Endothelial cell of umbilical vein (primary cell): ENCODE results near the gene PLEKHA4. TPM values are rescaled to one million over a fixed set of nuclear protein-coding genes. Genes with fewer than 3 reads are reported as not detected.

Experiments
- BruUV-seq: library from RNA; stranded (reverse); fragments of 400-500 nt; replicated peaks from 2 replicates; lab custom pipeline; 2021; lab: Mats Ljungman, UMichigan
- CTCF ChIA-PET: fragments of 300-600, 350-600 bp; sonication (Branson Sonifier 250); formaldehyde crosslinking; loops from one replicate; lab custom pipeline; 2021; ENCODE audit warnings: antibody characterized with exemption, inconsistent platforms; lab: Charles Lee
- POLR2A ChIA-PET: fragments of 300-600, 350-600 bp; sonication (Branson Sonifier 250); formaldehyde crosslinking; loops from one replicate; lab custom pipeline; 2021; ENCODE audit warnings: antibody characterized with exemption, inconsistent platforms; lab: Charles Lee
- DNase-seq: peaks from one replicate; pipeline ENCODE4 v3.0.0-alpha.2; 2011; ENCODE audit warnings: low read depth, low spot score
- FAIRE-seq: peaks from 2 replicates; lab custom pipeline; 2011; peaks lifted over from hg19 to GRCh38; lab: Jason Lieb, UNC
- H2AFZ ChIP-seq: 2 replicates; pipeline ENCODE4 v1.6.0; 2012; ENCODE audit warnings: low read depth, low read length, control low read depth, inconsistent platforms
- H3K27ac ChIP-seq: 2 replicates; pipeline ENCODE4 v1.5.1; 2011; ENCODE audit warnings: low read depth, mild to moderate bottlenecking, control low read depth, low read length, moderate library complexity; ENCODE audit not compliant: insufficient read depth
- H3K27me3 ChIP-seq, 2 experiments: 2 replicates each; pipeline versions ENCODE4 v1.6.0 to v1.6.1; 2011; ENCODE audit warnings: low read length in 2 of 2, mixed read lengths in 1 of 2; ENCODE audit not compliant: control insufficient read depth in 2 of 2, insufficient read depth in 2 of 2
- H3K36me3 ChIP-seq, 2 experiments: 2 replicates in 1 of 2; 3 replicates in 1 of 2; pipeline ENCODE4 v1.5.1; 2011; ENCODE audit warnings: low read length in 2 of 2, mild to moderate bottlenecking in 1 of 2, moderate library complexity in 1 of 2; ENCODE audit not compliant: control insufficient read depth in 2 of 2, insufficient read depth in 2 of 2; ENCODE audit errors: extremely low read depth in 1 of 2
- H3K4me1 ChIP-seq: 3 replicates; pipeline ENCODE4 v1.5.1; 2011; ENCODE audit warnings: mild to moderate bottlenecking, low read length; ENCODE audit not compliant: control insufficient read depth, insufficient read depth; ENCODE audit errors: extremely low read depth
- H3K4me2 ChIP-seq: 2 replicates; pipeline ENCODE4 v1.6.1; 2011; ENCODE audit warnings: low read length, control low read depth, mixed read lengths; ENCODE audit not compliant: insufficient read depth
- H3K4me3 ChIP-seq, 3 experiments: fragments of 200-600 bp in 1 of 3; sonication (generic), shearing (Covaris generic) in 1 of 3; replicated peaks in 1 of 3; 2 replicates each; pipeline ENCODE4 v1.5.1; 2011 to 2016; ENCODE audit warnings: control low read depth in 3 of 3, low read length in 3 of 3, mild to moderate bottlenecking in 2 of 3, inconsistent platforms in 1 of 3, low read depth in 1 of 3, moderate library complexity in 1 of 3; ENCODE audit not compliant: insufficient read depth in 1 of 3
- H3K79me2 ChIP-seq: 2 replicates; pipeline ENCODE4 v1.6.0; 2012; ENCODE audit warnings: low read length, inconsistent platforms; ENCODE audit not compliant: control insufficient read depth, insufficient read depth
- H3K9ac ChIP-seq: replicated peaks from 2 replicates; pipeline ENCODE3; 2011; ENCODE audit warnings: low read length, control low read depth; ENCODE audit not compliant: insufficient read depth; ENCODE audit errors: extremely low read depth
- H3K9me1 ChIP-seq: replicated peaks from 3 replicates; pipeline ENCODE4 v1.6.0; 2011; ENCODE audit warnings: mild to moderate bottlenecking, low read length; ENCODE audit not compliant: control insufficient read depth, insufficient read depth; ENCODE audit errors: extremely low read depth
- H3K9me3 ChIP-seq: replicated peaks from 2 replicates; pipeline ENCODE4 v1.5.1; 2012; ENCODE audit warnings: low read length, inconsistent platforms; ENCODE audit not compliant: control insufficient read depth, insufficient read depth
- H4K20me1 ChIP-seq: replicated peaks from 2 replicates; pipeline ENCODE3; 2011; ENCODE audit warnings: mild to moderate bottlenecking, low read length; ENCODE audit not compliant: control insufficient read depth, insufficient read depth; ENCODE audit errors: extremely low read depth
- EZH2 ChIP-seq: IDR thresholded peaks from 2 replicates; pipeline ENCODE4 v1.6.1; 2012; ENCODE audit warnings: borderline replicate concordance, low read depth, mild to moderate bottlenecking, moderate library complexity, low read length, inconsistent platforms; ENCODE audit not compliant: severe bottlenecking
- FOS ChIP-seq: IDR thresholded peaks from 2 replicates; pipeline ENCODE4 v1.6.1; 2011; ENCODE audit warnings: mild to moderate bottlenecking, low read length, moderate library complexity, borderline replicate concordance; ENCODE audit not compliant: insufficient read depth
- JUN ChIP-seq: IDR thresholded peaks from 2 replicates; pipeline ENCODE4 v1.6.1; 2011; ENCODE audit warnings: borderline replicate concordance, low read depth; ENCODE audit not compliant: insufficient read length, insufficient read depth
- MYC ChIP-seq: IDR thresholded peaks from one replicate; pipeline ENCODE4 v1.6.1; 2011; ENCODE audit warnings: mild to moderate bottlenecking, low read depth, low read length
- POLR2A ChIP-seq: IDR thresholded peaks from 2 replicates; pipeline ENCODE4 v1.6.1; 2012; ENCODE audit warnings: low read depth, mild to moderate bottlenecking, control low read depth, low read length
- POLR2AphosphoS5 ChIP-seq: IDR thresholded peaks from 2 replicates; pipeline ENCODE4 v1.6.1; 2012; ENCODE audit warnings: low read depth, mild to moderate bottlenecking, control low read depth, low read length, moderate library complexity; ENCODE audit not compliant: insufficient read depth
- dilution Hi-C: fragments of 300-500 bp; cut with MboI; formaldehyde crosslinking; loops from one replicate; pipeline ENCODE4 v1.15.0; 2019; ENCODE audit warnings: low sequenced_read_pairs; ENCODE audit not compliant: extremely low pct_ligation_motif_present
- intact Hi-C: fragments of 100-400 bp; cut with micrococcal nuclease; formaldehyde crosslinking; loops from one replicate; pipeline ENCODE4 v1.10.0; 2022
- polyA plus RNA-seq, 4 experiments: library from polyadenylated mRNA; depleted of rRNA in 3 of 4; stranded (reverse) in 3 of 4; unstranded in 1 of 4; fragments of >200 nt; gene quantifications; 2 replicates each; pipeline versions ENCODE4 v1.2.1 to v1.2.3, GENCODE V29; 2011 to 2012; ENCODE audit warnings: missing spikeins in 1 of 4
- total RNA-seq: library from RNA; stranded (reverse); gene quantifications from 2 replicates; pipeline ENCODE4 v1.2.3, GENCODE V29; 2021
- TF ChIP-seq, protein P1 (sequence below): IDR thresholded peaks from 2 replicates; pipeline ENCODE4 v1.6.1; 2011; ENCODE audit not compliant: insufficient read depth, insufficient read length
- TF ChIP-seq, protein P2 (sequence below), 2 donors: IDR thresholded peaks; 1 replicate in 1 of 2; 2 replicates in 1 of 2; pipeline ENCODE4 v1.5.1; 2011; ENCODE audit warnings: low read length in 2 of 2, mild to moderate bottlenecking in 2 of 2, moderate library complexity in 2 of 2, control low read depth in 1 of 2, inconsistent platforms in 1 of 2, low read depth in 1 of 2; ENCODE audit not compliant: insufficient read depth in 1 of 2; ENCODE audit errors: extremely low read depth in 1 of 2

The PLEKHA4 gene
- total and polyA plus RNA-seq, 2 donors (not counting 3 experiments of a cell fraction or from before 2014, with no cell fraction given): 4.5 to 10.1 TPM

DNA sequence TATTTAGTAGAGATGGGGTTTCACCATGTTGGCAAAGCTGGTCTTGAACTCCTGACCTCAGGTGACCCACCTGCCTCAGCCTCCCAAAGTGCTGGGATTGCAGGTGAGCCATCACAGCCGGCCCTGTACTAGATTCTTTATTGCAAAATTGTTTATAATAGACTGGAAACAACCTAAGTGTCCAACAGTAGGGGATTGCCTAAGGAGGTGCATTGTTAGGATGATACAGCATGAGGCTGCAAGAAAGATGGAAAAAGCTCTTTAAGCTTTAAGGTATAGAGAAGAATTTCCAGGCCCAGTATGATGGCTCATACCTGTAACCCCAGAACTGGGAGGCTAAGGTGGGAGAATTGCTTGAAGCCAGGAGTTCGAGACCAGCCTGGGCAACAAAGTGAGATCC is 65.8 kb downstream of the PLEKHA4 start:
- H4K20me1 ChIP-seq: no peaks in the 10 kb centered on the region
- POLR2A ChIA-PET: no interaction called here
- no TSS peak for BruUV-seq

More for the DNA sequence above, 65.8 kb downstream of the PLEKHA4 start:
- no peak for FAIRE-seq
- H3K27ac ChIP-seq: no peak overlapping the region
- CTCF ChIA-PET: interaction anchor here (1.2 to 2.8 kb wide), 4 partner anchors 11 to 40 kb away, joined by 4 to 12 read pairs (median 6); partner anchors contain the start of gene HSD17B14
- H3K4me2 ChIP-seq: no peak overlapping the region
- no peak overlapping the region for H3K9ac ChIP-seq
- no peaks in the 10 kb centered on the region for H3K79me2 ChIP-seq
- no peak for DNase-seq
- dilution Hi-C loops: no loop called here
- H2AFZ ChIP-seq: no peak overlapping the region
- H3K4me3 ChIP-seq: no peak overlapping the region
- TF ChIP-seq POLR2A: no peak
- TF ChIP-seq EZH2: no peak
- TF ChIP-seq POLR2AphosphoS5: no peak
- no peak for TF ChIP-seq MYC
- TF ChIP-seq, protein P1, sequence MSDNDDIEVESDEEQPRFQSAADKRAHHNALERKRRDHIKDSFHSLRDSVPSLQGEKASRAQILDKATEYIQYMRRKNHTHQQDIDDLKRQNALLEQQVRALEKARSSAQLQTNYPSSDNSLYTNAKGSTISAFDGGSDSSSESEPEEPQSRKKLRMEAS: no peak
- TF ChIP-seq, protein P2, sequence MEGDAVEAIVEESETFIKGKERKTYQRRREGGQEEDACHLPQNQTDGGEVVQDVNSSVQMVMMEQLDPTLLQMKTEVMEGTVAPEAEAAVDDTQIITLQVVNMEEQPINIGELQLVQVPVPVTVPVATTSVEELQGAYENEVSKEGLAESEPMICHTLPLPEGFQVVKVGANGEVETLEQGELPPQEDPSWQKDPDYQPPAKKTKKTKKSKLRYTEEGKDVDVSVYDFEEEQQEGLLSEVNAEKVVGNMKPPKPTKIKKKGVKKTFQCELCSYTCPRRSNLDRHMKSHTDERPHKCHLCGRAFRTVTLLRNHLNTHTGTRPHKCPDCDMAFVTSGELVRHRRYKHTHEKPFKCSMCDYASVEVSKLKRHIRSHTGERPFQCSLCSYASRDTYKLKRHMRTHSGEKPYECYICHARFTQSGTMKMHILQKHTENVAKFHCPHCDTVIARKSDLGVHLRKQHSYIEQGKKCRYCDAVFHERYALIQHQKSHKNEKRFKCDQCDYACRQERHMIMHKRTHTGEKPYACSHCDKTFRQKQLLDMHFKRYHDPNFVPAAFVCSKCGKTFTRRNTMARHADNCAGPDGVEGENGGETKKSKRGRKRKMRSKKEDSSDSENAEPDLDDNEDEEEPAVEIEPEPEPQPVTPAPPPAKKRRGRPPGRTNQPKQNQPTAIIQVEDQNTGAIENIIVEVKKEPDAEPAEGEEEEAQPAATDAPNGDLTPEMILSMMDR (IDR thresholded peaks at IDR 0.05; ENCODE audit: extremely low read depth in 1 of 2, insufficient read depth in 1 of 2, low read depth in 1 of 2, low read length in 2 of 2): no peak
- no peak for TF ChIP-seq JUN
- no peak for TF ChIP-seq FOS
- H3K36me3 ChIP-seq: no peaks in the 10 kb centered on the region
- intact Hi-C loops: no loop called here
- no peaks in the 10 kb centered on the region for H3K9me1 ChIP-seq
- H3K27me3 ChIP-seq: no peaks in the 10 kb centered on the region
- no peaks in the 10 kb centered on the region for H3K4me1 ChIP-seq
- H3K9me3 ChIP-seq: no peaks in the 10 kb centered on the region
